Tibial nerve (tissue), 4 donors: ENCODE results near the gene UBD.

Experiments
- CTCF ChIP-seq, 5 experiments: fragments of 200-600 bp in 3 of 5; fragments of 450-650 bp in 2 of 5; sonication (generic) in 3 of 5; IDR thresholded peaks; one replicate each; pipeline ENCODE4 v1.5.1; 2016 to 2019; ENCODE audit warnings: antibody characterized with exemption in 5 of 5, mild to moderate bottlenecking in 3 of 5, moderate library complexity in 2 of 5
- EP300 ChIP-seq, 2 donors: sonication (generic); formaldehyde crosslinking; IDR thresholded peaks; one replicate each; pipeline ENCODE4 v1.6.1; 2017; ENCODE audit warnings: antibody characterized with exemption in 2 of 2, mild to moderate bottlenecking in 1 of 2
- POLR2A ChIP-seq, 2 donors: fragments of 450-650 bp; IDR thresholded peaks; one replicate each; pipeline ENCODE4 v1.6.1; 2017; ENCODE audit warnings: antibody characterized with exemption in 2 of 2, mild to moderate bottlenecking in 2 of 2, moderate library complexity in 2 of 2

- no peak for TF ChIP-seq CTCF (IDR thresholded peaks at IDR 0.05)
- TF ChIP-seq POLR2A (IDR thresholded peaks at IDR 0.05) = no peak
- TF ChIP-seq EP300 (IDR thresholded peaks at IDR 0.05) = no peak
Measured at GRCh38 chr6:29530671-29531310, 28.7 kb downstream of the UBD start.
